Putamen (tissue), 1 donor: ENCODE results near the gene CDH19.

ENCODE experiments used
- DNase-seq: peaks from one replicate; pipeline ENCODE4 v3.0.0-alpha.2; 2016; ENCODE audit warnings: low spot score

Gene CDH19

DNA sequence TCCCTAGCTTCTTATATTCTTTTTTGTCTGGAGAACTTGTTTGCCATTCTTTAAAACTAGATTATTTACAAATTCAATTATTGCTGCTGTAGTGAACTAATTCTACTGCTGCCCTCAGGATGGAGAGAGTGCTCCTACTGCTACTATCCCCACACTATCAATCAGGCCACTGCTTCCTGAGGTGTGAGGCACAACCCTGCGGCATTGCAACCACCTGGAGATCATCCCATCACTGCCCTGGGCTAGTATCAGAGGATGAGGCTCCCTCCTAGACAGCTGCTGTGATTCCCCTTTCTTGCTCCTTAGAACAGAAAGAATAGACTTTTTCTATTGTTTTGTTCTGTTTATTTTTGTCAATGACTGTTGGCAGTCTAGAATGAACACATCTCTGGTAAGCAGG is 146.6 kb downstream of the CDH19 start:
- no peak for DNase-seq
